Measurements from ENCODE around the gene MED13. TPM values are rescaled to one million over a fixed set of nuclear protein-coding genes. Genes with fewer than 3 reads are reported as not detected.

The MED13 gene
- total RNA-seq, 4 donors from 2014 or later: 24.3 to 69.0 (median 51.0) TPM

DNA sequence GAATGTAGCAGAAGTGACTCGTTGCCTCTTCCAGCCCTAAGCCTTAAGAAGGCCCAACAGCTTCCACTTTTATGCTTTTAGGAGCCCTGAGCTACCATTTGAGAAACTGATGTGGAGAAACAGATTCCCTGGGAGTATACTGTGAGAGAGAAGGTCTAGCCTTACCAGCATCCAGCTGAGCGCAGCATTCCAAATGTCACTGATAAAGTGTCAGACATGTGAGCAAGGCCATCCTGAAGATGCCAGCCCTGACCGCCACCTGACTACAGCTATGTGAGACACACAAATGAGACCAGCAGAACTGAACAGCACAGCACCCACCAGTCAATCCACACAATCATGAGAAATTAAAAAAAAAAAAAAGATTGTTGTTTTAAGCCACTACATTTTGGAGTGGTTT lies 18.6 kb upstream of the MED13 start:
- Histone ChIP-seq H3K27ac (no peak overlapping the region), H3K9me3 (no peaks in the 10 kb centered on the region), H3K27me3 (peaks cover 0 to 3% (median 0%) of the 10 kb centered on the region in 4 donors), H3K4me3 (no peak overlapping the region), H3K4me1 (no peaks in the 10 kb centered on the region), H3K36me3 (no peaks in the 10 kb centered on the region)
- DNase-seq: no peak
- intact Hi-C loops (cut with DNase I): no loop called here
- TF ChIP-seq, protein P1, sequence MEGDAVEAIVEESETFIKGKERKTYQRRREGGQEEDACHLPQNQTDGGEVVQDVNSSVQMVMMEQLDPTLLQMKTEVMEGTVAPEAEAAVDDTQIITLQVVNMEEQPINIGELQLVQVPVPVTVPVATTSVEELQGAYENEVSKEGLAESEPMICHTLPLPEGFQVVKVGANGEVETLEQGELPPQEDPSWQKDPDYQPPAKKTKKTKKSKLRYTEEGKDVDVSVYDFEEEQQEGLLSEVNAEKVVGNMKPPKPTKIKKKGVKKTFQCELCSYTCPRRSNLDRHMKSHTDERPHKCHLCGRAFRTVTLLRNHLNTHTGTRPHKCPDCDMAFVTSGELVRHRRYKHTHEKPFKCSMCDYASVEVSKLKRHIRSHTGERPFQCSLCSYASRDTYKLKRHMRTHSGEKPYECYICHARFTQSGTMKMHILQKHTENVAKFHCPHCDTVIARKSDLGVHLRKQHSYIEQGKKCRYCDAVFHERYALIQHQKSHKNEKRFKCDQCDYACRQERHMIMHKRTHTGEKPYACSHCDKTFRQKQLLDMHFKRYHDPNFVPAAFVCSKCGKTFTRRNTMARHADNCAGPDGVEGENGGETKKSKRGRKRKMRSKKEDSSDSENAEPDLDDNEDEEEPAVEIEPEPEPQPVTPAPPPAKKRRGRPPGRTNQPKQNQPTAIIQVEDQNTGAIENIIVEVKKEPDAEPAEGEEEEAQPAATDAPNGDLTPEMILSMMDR (IDR thresholded peaks at IDR 0.05): no peak
- TF ChIP-seq POLR2A (IDR thresholded peaks at IDR 0.05): no peak
- 96 to 100% methylated on average over 1 to 3 of the region's 3 CpGs for WGBS, 2 donors

DNA sequence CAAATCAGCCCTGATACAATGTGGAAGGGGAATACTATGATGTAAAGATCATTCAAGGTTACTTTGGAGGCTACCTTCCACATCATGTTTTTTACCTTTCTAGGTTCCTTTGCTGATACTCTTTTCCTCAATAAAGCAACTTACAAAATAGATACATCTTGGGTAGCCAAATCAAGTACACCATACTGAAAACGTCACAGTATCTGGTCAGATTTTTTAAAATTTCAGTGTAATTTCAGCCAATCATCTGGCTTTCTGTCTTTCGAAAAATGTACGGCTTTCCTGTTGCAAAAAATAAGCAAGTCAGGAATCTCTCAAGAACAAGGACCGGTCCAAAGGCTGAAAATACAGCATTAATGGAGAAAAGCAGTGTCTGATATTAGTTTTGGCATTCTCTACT lies 15.6 kb upstream of the MED13 start:
- Histone ChIP-seq H3K4me1 (no peaks in the 10 kb centered on the region), H3K9me3 (no peaks in the 10 kb centered on the region), H3K27me3 (peaks cover 0 to 21% (median 0%) of the 10 kb centered on the region in 4 donors), H3K27ac (no peak overlapping the region), H3K4me3 (no peak overlapping the region), H3K36me3 (no peaks in the 10 kb centered on the region)
- no peak for DNase-seq
- TF ChIP-seq, protein P1 (IDR thresholded peaks at IDR 0.05): no peak
- no peak for TF ChIP-seq POLR2A (IDR thresholded peaks at IDR 0.05)
- WGBS, 2 donors: 83 to 90% methylated on average over 4 of the region's 4 CpGs
- intact Hi-C loops (cut with DNase I): no loop called here

DNA sequence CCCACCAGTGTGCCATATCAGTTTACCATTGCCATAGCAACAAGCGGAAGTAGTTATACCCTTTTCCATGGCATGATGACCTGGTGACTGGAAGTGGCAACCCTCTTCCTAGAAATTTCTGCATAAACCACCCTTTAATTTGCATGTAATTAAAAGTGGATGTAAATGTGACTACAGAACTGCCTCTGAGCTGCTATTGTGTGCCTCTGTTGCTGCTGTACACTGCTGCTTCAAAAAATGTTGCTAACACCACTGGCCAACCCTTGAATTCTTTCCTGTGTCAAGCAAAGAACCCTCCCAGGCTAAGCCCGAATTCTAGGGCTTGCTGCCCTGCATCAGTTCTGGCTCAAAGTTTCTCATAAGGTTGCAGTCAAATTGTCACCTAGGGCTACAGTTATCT lies 12.9 kb upstream of the MED13 start:
- H3K27ac ChIP-seq: no peak overlapping the region
- H3K27me3 ChIP-seq: peaks cover 0 to 21% (median 0%) of the 10 kb centered on the region in 4 donors
- no peaks in the 10 kb centered on the region for H3K4me1 ChIP-seq
- no peaks in the 10 kb centered on the region for H3K36me3 ChIP-seq
- no peak for DNase-seq
- WGBS, 2 donors: 88 to 92% methylated on average over 2 of the region's 2 CpGs
- H3K9me3 ChIP-seq: no peaks in the 10 kb centered on the region
- TF ChIP-seq, protein P1 (IDR thresholded peaks at IDR 0.05): no peak
- TF ChIP-seq POLR2A (IDR thresholded peaks at IDR 0.05): no peak
- intact Hi-C loops (cut with DNase I): no loop called here
- no peak overlapping the region for H3K4me3 ChIP-seq

DNA sequence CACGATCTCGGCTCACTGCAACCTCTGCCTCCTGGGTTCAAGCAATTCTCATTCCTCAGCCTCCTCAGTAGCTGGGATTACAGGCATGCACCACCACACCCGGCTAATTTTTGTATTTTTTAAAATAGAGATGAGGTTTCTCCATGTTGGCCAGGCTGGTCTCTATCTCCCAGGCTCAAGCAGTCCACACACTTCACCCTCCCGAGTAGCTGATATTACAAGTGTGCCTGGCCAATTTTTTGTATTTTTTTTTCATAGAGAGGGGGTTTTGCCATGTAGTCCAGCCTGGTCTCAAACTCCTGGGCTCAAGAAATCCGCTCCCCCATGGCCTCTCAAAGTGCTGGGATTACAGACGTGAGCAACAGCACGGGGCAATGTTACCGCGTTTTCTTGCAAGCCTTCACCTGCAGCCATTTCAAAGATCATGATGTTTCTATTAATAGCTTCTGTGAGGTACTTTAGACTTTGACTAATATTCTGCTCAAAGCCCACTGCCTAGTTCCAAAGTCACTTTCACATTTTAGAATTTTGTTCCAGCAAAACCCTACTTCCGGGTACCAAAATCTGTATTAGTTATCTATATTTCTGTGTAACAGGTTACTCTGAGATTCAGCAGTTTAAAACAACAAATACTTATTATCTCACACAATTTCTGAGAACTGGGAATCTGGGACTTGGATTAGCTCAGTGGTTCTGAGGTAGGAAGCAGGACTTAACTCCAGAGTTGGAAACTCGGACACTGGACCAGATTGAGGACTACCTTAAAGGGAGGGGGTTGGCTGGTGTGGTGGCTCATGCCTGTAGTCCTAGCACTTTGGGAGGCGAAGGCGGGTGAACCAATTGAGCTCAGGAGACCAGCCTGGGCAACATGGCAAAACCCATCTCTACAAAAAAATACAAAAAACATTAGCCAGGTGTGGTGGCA lies 12.0 kb upstream of the MED13 start:
- H3K9me3 ChIP-seq: no peaks in the 10 kb centered on the region
- intact Hi-C loops (cut with DNase I): no loop called here
- peaks cover 0 to 21% (median 0%) of the 10 kb centered on the region in 4 donors for H3K27me3 ChIP-seq
- WGBS, 2 donors: 79% methylated on average over 13 of the region's 13 CpGs
- TF ChIP-seq, protein P1 (IDR thresholded peaks at IDR 0.05): no peak
- TF ChIP-seq POLR2A (IDR thresholded peaks at IDR 0.05): no peak
- no peak overlapping the region for H3K27ac ChIP-seq
- no peak overlapping the region for H3K4me3 ChIP-seq
- H3K4me1 ChIP-seq: no peaks in the 10 kb centered on the region
- H3K36me3 ChIP-seq: no peaks in the 10 kb centered on the region
- no peak for DNase-seq

DNA sequence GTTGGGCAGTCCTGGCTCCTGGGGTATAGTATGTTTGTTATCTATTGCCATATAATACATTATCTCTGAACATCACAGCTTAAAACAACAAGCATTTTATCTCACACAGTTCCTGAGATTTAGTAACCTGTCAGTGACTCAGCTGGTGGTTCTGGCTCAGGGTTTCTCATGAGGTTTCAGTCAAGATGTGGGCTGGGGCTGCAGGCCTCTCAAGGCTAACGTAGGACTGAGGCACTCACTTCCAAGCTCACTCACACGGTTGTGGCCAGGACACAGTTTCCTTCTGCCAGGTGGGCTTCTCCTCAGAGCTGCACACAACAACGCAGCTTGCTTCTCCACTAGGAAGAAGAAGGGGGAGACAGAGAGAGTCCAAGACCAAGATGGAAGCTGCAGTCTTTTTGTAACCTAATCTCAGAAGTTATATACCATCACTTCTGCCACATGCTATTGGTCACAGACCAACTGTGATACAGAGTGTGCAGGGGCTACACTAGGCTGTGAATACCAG lies 10.3 kb upstream of the MED13 start:
- Histone ChIP-seq H3K27ac (no peak overlapping the region), H3K4me3 (no peak overlapping the region), H3K27me3 (peaks cover 0 to 21% (median 0%) of the 10 kb centered on the region in 4 donors), H3K9me3 (no peaks in the 10 kb centered on the region), H3K4me1 (no peaks in the 10 kb centered on the region), H3K36me3 (no peaks in the 10 kb centered on the region)
- TF ChIP-seq, protein P1 (IDR thresholded peaks at IDR 0.05): no peak
- TF ChIP-seq POLR2A (IDR thresholded peaks at IDR 0.05): no peak
- WGBS, 2 donors: 57 to 73% methylated on average over 3 of the region's 3 CpGs
- intact Hi-C loops (cut with DNase I): no loop called here
- no peak for DNase-seq

Data from esophagus squamous epithelium (tissue), 5 donors.